BJ (cell line): ENCODE data around the gene CCM2. TPM values are rescaled to one million over a fixed set of nuclear protein-coding genes. Genes with fewer than 3 reads are reported as not detected.

ENCODE experiments used
- CTCF ChIA-PET: fragments of 350-600 bp; formaldehyde crosslinking; extraction: SDS; loops from one replicate; lab custom pipeline; 2021; ENCODE audit warnings: antibody characterized with exemption, inconsistent platforms; lab: Yijun Ruan, JAX
- POLR2A ChIA-PET: fragments of 300-600 bp; sonication (Branson Sonifier 250); formaldehyde crosslinking; extraction: SDS; loops from one replicate; lab custom pipeline; 2021; ENCODE audit warnings: antibody characterized with exemption; lab: Charles Lee
- DNase-seq: peaks from one replicate; pipeline ENCODE4 v3.0.0-alpha.2; 2011; ENCODE audit warnings: low read depth
- H3K27me3 ChIP-seq: 2 replicates; pipeline ENCODE4 v1.6.0; 2011; ENCODE audit warnings: low read length; ENCODE audit not compliant: control insufficient read depth, insufficient read depth
- H3K36me3 ChIP-seq: 2 replicates; pipeline ENCODE4 v1.5.1; 2011; ENCODE audit warnings: low read length; ENCODE audit not compliant: control insufficient read depth, insufficient read depth
- H3K4me3 ChIP-seq: 2 replicates; pipeline ENCODE4 v1.5.1; 2011; ENCODE audit warnings: low read depth, mild to moderate bottlenecking, control low read depth, low read length
- CTCF ChIP-seq: IDR thresholded peaks from 2 replicates; pipeline ENCODE4 v1.5.1; 2011; ENCODE audit warnings: low read depth, mild to moderate bottlenecking, control low read depth, inconsistent platforms, low read length, moderate library complexity; ENCODE audit not compliant: insufficient read depth
- polyA plus RNA-seq: library from polyadenylated mRNA; depleted of rRNA; stranded (reverse); fragments of >200 nt; gene quantifications from 2 replicates; pipeline ENCODE4 v1.2.3, GENCODE V29; 2011

CCM2 gene
- polyA plus RNA-seq, 1 experiment: 48.2 TPM

DNA sequence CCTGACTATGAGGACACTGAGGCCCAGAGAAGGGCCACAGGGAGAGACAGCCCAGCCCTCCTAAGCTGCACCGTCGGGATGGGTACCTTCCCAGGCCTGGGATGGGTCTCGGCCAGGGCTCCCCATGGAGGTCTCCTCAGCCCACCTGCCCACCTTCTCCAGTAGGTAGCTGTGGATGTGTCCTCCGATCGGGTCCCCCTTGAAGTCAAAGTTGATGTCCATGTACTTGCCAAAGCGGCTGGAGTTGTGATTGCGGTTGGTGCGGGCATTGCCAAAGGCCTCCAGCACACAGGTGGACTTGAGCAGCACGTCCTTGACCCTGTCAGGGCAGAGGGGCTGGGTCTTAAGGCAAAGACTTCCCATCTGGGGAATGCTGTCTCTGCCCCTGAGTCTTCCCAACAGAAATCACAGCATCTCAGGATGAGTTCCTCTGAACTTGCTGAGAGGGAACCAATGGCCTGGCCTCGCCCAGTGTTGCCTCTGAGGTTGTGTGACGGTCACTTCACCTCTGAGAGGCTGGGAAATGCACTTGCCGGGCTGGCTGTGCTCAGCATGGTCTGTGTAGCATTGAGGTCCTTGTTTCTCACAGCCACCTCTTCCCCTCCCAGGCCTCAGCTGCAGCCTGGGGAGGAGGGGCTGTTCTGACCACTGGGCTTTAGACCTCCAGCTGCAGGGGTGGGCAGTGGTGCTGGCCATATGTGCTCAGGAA, 24.5 kb upstream of the CCM2 start:
- Histone ChIP-seq H3K36me3 (no peaks in the 10 kb centered on the region), H3K4me3 (no peak overlapping the region), H3K27me3 (no peaks in the 10 kb centered on the region)
- TF ChIP-seq CTCF: no peak
- no peak for DNase-seq
- ChIA-PET POLR2A (no interaction called here), CTCF (interaction anchor here (2.3 to 8.7 kb wide), 3 partner anchors 20 to 160 kb away, joined by 11 to 143 read pairs (median 11); partner anchors contain the start of gene TBRG4)

- DNase-seq: no peak
- ChIA-PET CTCF (interaction anchor here (1.5 to 8.7 kb wide), 2 partner anchors 21 to 159 kb away, joined by 5 to 143 read pairs; no protein-coding TSS in a partner anchor), POLR2A (no interaction called here)
- no peaks in the 10 kb centered on the region for H3K36me3 ChIP-seq
- no peak for TF ChIP-seq CTCF
- H3K4me3 ChIP-seq: no peak overlapping the region
- no peaks in the 10 kb centered on the region for H3K27me3 ChIP-seq
Observed at GRCh38 chr7:44976040-44976745, 23.8 kb upstream of the CCM2 start.

DNA sequence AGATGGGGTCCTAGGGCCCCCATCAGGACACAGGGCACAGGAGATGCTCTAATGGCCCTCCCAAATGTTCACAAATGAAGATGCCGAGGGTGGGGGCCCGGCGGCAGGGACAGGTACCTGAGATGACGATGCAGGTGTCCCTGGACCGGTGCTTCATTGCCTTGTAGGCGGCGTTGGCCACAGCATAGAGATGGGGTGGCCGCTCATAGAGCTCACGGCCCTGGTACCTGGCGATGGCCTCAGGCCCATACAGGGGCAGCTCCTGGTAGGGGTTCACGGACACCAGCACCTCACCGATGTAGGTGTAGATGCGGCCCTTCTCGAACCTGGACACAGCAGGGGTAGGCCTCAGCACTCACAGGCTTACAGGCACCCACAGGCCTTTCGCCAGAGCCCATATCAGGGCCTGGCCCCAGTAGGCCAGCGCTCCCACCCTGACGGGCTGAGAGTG, 23.2 kb upstream of the CCM2 start:
- Histone ChIP-seq H3K4me3 (no peak overlapping the region), H3K27me3 (no peaks in the 10 kb centered on the region), H3K36me3 (no peaks in the 10 kb centered on the region)
- CTCF ChIA-PET: interaction anchor here (1.5 kb wide), 1 partner anchor 21 kb away, joined by 5 read pairs; no protein-coding TSS in a partner anchor
- no peak for DNase-seq
- POLR2A ChIA-PET: no interaction called here
- TF ChIP-seq CTCF: no peak

DNA sequence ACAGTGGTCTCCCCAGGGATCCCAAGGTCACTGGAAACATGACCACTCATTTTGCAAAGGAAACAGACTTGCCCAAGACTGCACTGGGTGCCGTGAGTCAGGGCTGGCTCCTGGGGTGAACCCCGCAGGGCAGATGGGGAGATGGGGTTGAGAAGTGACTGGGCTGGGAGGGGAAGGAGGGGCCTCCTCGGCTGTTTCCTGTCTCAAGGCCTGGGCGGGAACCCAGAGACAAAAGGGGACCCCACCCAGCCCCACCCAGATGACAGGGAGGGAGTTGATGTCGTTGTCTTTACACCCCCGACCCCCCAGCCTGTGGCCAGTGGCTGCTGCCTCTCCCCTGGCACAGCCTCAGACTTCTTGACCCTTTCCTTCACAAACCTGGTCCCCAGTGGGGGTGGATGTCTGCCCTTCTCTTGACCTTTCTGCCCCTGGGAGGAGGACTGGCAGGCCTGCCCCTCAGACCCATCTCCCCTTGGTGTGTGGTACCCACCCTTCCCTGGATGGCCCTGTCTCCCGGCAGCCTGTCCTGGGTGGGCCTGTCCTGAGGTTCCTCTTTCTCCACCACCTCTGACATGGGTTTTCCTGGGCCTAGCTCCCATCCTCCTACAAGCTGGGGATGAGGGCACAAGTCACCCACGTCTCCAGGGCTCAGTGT, 22.6 kb upstream of the CCM2 start:
- CTCF ChIA-PET: interaction anchor here (0.8 to 1.5 kb wide), 2 partner anchors 20 to 129 kb away, joined by 3 to 5 read pairs; partner anchors contain the start of gene H2AZ2
- Histone ChIP-seq H3K36me3 (peaks cover under 1% of the 10 kb centered on the region; the same call in 1 of the 2 replicates), H3K4me3 (no peak overlapping the region), H3K27me3 (no peaks in the 10 kb centered on the region)
- no peak for DNase-seq
- TF ChIP-seq CTCF: no peak
- POLR2A ChIA-PET: no interaction called here

DNA sequence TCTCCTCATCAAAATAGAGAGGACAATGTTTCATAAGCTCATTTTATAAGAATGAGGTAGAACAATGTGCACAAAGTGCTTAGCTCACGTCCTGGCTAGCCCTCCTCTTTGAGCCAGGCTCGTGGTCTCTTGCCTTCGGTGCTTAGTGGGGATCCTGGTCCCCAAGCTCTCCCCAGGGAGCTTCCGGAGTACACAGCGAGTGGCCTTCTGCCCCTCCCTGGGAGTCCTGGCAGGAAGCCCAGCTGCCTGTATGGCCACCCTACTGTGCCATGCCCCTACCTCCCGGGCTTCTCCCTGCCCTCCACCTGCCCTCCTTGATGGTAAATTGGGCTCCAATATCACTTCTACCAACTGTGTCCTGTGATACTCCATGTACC, 22.1 kb upstream of the CCM2 start:
- ChIA-PET POLR2A (no interaction called here), CTCF (interaction anchor here (0.8 to 1.2 kb wide), 2 partner anchors 130 to 158 kb away, joined by 3 to 4 read pairs; partner anchors contain the start of gene H2AZ2)
- no peak for DNase-seq
- Histone ChIP-seq H3K36me3 (peaks cover 3% of the 10 kb centered on the region), H3K27me3 (no peaks in the 10 kb centered on the region), H3K4me3 (no peak overlapping the region)
- no peak for TF ChIP-seq CTCF
